ENCODE data around the gene PRR5.

DNA sequence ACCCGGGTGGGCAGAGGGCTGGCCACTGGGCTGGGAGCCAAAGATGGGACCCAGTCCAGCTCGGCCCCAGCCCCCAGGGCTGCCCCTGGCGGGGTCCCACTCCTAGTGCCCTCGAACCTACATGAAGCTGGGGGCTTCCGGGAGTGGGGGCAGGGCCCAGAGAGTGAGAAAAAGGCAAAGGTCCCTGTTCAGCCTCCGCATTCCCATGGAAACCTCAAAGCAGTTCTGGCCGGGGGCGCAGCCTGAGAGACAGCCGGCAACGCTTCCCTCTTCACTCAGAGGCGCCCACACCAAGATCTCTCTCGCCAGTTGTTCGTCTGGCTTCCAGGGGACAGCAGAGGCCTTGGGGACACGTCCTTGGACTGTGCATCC, 28.0 kb downstream of the PRR5 start:
- TF ChIP-seq MYC (IDR thresholded peaks at IDR 0.05; ENCODE audit: low read depth, low read length) (no peak), POLR2A (IDR thresholded peaks at IDR 0.05; ENCODE audit: extremely low read depth, insufficient read length) (no peak)
- TF ChIP-seq, protein P1, sequence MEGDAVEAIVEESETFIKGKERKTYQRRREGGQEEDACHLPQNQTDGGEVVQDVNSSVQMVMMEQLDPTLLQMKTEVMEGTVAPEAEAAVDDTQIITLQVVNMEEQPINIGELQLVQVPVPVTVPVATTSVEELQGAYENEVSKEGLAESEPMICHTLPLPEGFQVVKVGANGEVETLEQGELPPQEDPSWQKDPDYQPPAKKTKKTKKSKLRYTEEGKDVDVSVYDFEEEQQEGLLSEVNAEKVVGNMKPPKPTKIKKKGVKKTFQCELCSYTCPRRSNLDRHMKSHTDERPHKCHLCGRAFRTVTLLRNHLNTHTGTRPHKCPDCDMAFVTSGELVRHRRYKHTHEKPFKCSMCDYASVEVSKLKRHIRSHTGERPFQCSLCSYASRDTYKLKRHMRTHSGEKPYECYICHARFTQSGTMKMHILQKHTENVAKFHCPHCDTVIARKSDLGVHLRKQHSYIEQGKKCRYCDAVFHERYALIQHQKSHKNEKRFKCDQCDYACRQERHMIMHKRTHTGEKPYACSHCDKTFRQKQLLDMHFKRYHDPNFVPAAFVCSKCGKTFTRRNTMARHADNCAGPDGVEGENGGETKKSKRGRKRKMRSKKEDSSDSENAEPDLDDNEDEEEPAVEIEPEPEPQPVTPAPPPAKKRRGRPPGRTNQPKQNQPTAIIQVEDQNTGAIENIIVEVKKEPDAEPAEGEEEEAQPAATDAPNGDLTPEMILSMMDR (IDR thresholded peaks at IDR 0.05; ENCODE audit: low read depth, low read length) = no peak
